Measurements from ENCODE around the gene SLX9.

SLX9 gene

DNA sequence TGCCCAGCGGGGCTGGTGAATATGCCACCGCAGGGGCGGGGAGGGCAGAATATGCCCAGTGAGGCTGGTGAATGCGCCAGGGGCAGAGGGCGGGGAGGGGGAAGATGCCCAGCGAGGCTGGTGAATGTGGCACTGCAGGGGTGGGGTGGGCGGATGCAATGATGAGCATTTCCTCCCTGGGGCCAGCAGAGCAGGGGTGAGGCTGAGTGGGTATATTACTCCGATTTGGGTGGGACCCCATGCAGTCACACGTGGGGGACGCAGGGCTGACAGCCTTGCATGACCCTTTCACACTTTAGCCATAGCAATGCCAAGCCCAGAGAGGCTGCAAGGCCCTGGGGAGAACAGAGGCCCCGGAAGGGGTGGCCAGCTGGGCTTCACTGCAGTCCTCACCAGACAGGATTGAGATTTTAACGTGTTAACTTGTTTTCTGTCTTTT lies 9.3 kb upstream of the SLX9 start:
- peak in 1 of 2 donors; percentile 47 for DNase-seq

- peak; percentile 84 to 86 for DNase-seq
Observed at GRCh38 chr21:44931137-44931500, 8.7 kb upstream of the SLX9 start.

DNA sequence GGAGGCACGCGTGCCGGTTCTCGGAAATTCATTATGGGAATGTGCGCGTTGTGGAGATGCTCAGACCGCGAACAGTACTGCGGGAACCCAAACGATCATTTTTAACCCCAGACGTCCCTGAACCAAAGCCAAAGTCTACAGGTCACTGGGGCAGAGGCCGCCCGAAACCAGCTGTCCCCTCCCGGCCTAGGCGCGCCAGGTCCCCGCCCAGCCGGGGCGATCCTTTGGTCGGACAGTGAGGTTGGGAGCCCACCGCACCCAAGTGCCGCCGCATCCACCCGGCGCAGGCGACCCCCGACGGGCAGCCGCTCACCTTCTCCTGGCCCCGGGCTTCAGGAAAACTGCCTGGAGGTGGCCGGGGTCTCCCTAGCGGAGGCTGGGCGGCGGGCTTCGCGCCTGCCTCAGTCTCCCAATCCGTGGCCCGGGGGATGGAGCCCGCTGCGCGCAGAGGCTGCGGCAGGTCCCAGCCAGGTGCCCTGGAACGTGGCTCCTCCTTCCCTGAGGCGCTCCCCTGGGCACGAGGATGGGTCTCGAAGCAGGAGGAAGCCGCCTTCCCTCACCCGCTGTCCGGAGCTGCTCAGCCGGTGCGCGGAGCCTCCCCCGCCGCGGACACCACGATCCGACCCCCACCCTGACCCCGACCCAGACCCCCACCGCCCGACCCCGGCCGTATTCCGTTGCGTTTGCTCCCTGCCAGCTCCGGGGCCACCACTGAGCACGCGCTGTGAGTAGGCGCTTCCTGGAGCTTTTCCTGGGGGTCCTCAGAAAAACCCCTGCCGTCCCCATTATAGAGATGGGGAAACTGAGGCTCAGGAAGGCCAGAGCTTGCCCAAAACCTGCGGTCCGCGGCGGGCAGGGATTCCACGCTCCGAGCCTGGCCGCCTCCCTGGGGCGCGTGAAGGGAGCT lies 8.1 kb upstream of the SLX9 start:
- no peak for DNase-seq

DNA sequence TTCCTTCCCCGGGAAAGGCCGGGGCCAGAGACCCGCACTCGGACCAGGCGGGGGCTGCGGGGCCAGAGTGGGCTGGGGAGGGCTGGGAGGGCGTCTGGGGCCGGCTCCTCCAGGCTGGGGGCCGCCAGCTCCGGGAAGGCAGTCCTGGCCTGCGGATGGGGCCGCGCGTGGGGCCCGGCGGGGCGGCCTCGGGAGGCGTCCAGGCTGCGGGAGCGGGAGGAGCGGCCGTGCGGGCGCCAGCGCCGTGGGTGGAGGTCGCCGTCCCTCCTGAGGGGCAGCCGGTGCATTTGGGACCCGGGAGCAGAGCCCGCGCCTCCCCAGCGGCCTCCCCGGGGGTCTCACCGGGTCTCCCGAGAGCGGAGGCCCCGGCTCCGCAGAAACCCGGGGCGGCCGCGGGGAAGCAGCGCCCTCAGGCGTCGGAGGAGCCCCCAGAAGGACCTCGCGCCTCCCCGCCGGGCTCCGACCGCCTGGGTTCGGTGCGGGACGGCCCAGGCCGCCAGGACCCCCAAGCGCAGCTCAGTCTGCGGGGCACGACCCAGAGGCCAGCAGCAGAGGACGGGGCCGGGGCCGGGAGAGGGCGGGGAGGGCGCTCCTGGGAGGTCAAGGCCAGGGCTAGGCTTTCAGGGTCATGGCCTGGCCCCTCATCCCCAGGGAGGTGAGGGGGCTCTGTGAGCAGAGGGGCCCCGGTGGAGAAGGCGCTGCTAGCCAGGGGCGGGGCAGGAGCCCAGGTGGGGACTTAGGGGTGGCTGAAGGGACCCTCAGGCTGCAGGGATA lies 7.2 kb upstream of the SLX9 start:
- peak in 1 of 2 donors; percentile 54 for DNase-seq

- DNase-seq: no peak
Observed at GRCh38 chr21:44933199-44933917, 6.5 kb upstream of the SLX9 start.

- no peak for DNase-seq
Observed at GRCh38 chr21:44933918-44934260, 5.9 kb upstream of the SLX9 start.

DNA sequence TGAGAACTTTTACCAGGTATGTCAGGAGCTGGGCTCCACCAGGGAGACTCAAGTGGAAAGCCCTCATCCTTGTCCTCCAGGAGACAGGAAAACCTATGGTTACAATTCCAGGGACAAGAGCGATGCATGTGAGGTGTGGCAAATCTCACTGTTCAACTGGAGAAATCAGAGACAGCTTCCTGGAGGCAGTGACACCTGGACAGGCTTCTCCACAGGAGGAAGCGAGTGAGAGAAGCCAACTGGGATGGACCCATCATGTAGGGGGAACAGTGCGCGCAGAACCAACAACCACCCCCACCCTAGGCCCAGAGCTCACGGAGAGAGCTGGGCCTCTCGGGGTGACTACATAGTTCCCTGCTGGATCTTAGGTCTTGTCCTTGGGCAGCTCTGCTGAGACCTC lies 5.6 kb upstream of the SLX9 start:
- DNase-seq: no peak

DNA sequence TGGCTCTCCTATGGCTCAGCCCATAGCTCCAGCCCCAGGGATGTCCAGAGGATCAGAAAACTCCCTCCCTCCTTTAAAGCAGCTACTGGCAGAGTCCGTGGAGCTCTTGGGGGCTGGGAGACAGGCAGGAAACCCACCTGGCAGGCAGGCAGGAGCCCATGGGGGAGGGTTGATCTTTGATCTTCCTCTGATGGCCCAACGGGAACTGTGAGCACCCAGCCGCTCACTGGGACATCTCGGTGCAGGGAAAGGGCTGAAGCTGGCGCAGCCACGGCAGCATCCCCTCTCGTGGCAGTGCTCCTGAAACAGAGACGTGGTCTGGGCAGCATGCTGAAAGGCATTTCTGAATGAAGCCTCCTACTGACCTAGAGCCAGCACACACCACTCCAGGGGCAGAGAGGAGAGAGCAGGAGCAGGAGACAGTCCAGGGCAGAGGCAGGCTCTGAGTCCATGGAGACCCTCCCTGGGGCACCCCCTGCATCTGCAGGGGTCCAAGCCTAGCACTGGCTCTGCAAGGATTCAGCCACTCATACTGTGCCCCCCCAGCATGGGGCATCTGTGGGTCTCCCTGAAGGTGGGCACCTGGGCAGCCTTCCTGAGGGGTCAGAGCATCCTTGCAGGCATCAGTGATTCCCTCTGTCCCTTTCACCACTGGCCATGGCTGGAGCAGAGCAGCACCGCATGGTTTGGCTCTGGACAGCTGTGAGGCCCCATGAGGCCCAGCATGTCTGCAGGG lies 4.9 kb upstream of the SLX9 start:
- DNase-seq: no peak

DNA sequence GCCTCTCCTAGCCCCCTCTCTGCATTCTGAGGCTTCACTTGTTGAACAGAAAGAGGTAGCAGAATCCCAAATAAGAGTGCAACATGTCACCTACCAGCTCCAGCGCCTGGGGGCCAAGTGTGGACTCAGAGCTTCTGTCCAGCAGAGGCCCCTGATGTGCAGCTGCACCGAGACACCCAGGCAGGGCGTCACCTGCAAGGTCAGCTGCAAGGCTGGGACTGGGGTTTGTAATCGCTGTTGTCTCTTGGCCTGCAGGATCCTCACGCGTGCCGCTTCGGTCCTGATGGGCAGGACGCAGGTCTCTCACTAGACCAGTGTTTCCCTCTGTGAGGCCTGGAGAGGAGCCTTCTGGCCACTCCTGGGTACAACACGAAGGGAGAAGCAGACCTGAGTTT lies 4.3 kb upstream of the SLX9 start:
- DNase-seq: no peak

DNA sequence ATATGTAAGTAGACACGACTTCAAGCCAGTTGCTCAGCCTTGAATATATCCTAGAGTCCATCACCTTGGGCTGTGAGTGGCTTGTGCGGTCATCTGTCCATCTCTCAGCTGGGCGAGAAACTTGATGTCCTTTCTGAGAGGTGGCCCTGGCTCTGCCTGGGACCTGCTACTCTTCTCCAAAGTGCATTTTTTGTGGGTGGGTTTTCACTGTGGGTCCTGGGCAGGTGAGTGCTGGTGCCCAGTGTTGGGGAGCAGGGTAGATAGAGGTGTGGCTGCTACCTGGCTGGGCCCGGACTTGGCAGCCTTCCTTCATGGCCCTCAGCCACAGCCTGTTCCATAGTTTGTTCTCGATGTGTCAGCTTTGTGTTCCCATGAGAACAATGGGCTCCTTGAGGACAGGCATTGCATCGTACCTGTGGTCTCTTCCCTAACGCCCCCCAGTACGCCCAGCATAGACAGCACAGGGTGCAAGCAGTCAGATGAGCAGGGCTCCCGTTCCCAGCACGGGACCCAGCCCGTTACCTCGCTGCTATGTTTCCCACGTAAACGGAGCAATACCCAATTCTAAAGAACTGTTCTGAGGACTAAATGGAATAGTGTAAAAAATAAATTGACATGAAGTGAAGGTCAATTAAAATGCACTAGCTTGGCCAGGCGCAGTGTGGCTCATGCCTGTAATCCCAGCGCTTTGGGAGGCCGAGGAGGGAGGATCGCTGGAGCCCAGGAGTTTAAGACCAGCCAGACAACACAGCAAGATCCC lies 877 bp upstream of the SLX9 start:
- DNase-seq: no peak

- DNase-seq: peak; percentile 20 to 47
Observed at GRCh38 chr21:44940116-44940631, 345 bp downstream of the SLX9 start.

GRCh38 chr21:44941567-44941966 lies 1.7 kb downstream of the SLX9 start:
- no peak for DNase-seq

DNA sequence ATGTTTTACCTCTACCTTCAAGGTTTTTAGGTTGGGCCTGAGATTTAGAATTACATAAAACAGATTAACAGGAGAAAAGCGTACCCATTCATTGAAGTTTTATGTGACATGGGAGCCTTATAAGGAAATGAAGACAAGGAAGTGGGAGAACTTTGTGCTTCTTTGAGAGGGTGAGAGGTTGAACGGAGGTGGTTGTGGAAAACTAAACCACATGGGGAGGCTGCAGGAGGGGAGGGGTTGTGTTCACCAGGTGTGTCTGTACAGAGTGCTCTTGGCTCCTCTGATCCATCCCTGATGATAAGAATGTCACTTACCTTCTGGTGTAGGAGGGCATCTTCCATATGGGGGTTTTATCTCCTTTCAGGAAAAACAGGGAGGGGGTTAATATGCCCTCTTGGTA lies 2.7 kb downstream of the SLX9 start:
- DNase-seq: no peak

DNA sequence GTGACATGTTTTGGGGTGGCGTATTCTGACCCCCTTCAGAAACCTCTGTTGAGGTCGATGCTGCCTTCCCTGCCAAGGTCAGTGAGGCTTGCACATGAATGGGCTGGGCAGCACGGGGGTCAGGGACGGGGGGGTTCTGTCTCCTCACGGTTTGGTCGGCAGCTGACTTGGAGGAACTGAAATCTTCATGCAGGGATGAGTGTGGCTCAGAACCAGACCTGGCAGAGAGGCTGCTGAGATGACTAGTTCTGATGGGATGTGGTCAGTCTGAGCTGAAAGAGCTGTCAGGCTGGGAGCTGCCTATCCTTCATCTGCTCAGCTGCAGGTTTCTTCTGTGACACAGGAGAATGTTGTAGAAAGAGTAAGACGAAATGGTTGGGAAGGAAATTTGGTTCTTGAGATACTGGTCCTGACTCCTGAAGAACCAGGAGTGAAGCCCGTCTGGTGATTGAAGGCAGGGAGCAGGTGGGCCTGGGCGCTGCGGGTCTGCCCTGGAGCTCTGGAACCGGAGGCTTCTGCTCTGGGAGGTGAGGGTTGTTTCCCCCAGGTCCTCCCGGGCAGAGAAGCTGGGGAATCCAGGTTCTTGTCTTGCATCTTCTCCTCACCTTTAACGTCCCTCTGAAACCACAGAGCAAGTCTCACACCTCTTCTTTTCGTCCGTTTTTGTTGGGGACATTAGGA lies 3.3 kb downstream of the SLX9 start:
- DNase-seq: no peak

GRCh38 chr21:44943686-44944550 lies 4.1 kb downstream of the SLX9 start:
- no peak for DNase-seq

GRCh38 chr21:44944596-44944995 lies 4.8 kb downstream of the SLX9 start:
- no peak for DNase-seq

GRCh38 chr21:44946254-44947041 lies 6.6 kb downstream of the SLX9 start:
- no peak for DNase-seq

DNA sequence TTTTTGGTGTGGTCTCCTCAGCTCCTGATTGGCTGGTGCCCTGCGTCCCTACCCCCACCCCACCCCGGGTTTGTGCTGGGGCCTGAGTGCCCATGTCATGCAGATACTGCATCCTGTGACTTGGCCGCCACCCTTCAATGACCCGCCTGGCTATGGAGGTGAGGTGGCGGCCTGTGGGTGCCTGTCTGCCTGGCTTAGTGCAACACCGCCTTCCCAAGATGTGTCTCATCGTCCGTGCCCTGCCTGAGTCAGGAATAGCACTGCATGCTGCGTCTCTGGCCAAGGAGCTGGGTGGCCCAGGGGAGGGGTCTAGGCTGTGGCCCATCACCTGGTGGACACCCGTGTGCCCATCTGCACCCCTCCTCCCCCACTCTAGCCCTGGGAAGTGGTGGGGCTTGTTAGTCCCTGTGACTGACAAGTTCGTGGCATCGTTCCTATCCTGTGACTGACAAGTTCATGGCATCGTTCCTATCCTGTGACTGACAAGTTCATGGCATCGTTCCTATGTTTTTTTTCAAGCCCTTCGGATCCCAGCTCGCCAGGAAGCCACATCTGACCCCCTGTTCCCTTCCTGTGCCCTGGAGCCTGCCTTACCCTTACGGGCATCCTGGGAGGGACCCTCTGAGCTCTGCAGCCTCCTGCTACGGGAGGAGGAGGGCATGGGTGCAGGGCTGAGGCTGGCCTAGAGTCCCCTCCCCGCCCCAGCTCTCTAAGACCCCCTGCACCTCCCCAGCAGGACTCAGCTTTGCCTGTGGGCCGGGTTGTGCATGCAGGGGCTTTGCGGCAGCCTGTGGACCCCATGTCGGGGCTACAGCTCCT lies 7.5 kb downstream of the SLX9 start:
- DNase-seq: no peak

Data from inflammatory macrophage (primary cell).